GM18909 (cell line): ENCODE results near the gene AUNIP.

Source experiments
- ATAC-seq: cut with Tn5 transposase; IDR thresholded peaks from one replicate; pipeline ENCODE4 v1.9.1; 2021; ENCODE audit warnings: mild to moderate bottlenecking; ENCODE audit not compliant: unreplicated experiment, poor library complexity

Gene AUNIP

DNA sequence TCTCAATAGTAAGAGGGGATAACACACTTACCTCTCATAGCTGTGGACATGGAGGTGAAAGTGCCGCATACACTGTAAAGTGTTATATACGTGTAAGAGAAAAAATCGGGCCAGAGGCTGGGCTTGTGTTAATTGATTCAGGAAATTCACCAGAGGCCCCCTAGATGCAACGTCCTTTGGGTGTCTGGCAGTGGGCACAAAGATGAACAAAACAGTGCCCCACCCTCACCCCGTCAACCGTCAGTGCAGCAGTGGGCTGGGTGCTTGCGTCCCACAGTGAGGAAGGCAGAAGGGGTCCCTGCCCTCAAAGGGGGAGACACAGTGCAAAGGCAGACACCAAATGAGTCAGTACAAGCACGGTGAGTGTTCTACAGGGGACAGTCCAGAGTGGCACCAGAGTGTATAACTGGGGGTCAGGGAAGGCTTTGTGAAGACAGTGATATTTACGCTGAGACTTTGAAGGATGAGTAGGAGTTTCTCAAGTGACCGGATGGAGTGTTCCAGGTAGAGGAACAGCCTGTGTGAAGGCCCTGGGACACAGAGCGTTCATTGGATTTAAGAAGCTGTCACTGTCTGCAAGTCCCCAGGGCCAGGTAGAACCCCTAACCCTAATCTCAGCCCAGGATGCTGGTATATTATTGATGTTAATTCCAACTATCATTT, 46.1 kb downstream of the AUNIP start:
- no peak for ATAC-seq

DNA sequence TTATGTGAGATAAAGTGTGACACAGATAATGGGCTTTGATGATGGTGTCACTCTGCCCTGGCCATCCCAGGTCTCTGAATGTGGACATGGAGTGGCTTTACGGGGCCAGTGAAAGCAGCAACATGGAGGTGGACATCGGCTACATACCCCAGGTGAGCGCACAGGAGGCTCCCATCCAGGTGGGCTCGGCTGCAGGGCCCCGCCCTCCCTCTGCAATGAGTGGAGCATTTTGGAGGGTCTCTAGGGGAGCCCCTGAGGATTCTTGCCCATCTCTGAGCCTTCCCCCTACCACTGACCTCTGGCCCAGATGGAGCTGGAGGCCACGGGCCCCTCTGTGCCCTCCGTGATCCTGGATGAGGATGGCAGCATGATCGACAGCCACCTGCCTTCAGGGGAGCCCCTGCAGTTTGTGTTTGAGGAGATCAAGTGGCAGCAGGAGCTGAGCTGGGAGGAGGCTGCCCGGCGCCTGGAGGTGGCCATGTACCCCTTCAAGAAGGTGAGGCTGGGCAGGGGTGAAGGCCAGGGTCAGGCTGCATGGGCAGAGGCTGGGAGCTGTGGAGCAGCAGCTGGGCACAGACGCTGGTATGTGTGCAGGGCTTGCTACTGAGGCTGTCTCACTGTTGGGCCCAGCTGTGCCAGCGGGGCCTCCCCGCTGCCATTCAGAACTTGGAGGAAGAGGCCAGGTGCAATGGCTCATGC, 47.7 kb downstream of the AUNIP start:
- ATAC-seq: no peak

DNA sequence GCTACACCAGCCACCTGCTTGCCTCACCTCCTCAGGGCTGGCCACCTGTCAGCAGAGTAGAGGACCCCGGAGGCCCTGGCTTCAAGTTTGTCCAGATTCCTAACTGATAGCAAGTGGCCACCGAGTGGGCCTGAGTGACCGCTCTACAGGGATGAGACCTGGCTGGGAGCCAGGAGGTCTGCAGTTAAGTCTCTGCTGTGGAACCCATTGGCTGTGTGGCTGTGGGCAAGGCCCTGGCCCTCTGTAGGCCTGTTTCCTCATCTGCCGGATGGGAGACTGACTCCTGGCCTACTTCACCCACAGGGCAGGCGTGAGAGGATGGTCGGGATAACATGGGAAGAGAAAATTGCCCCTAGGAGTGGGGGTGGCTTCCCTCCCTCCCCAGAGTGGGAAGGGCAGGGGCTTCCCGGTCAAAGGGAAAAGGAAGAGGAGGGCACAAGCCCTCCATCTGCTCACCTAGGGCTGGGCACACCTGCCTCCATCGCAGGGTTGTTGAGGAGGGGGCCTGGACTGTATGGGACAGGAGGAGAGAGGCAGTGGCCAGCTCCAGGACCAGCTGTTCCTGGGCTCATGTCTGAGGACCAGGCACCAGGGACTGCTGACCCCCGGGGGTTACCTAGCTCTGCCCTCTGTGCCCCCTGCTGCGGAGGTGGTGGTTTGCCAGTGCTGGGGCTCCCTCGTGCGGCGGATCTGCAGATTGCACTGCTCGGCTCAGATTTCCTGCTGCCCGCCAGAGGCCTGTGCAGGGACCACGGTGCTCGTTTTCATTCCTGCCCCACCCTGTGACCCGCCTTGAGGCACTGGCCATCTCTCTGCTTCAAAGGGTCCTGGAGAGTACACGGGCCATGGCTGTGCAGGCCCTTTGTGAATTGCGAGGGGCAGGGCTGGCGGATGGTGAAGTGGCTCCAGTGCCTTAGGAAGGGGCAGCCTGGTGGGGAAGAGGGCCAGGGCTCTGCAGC, 48.6 kb downstream of the AUNIP start:
- no peak for ATAC-seq

DNA sequence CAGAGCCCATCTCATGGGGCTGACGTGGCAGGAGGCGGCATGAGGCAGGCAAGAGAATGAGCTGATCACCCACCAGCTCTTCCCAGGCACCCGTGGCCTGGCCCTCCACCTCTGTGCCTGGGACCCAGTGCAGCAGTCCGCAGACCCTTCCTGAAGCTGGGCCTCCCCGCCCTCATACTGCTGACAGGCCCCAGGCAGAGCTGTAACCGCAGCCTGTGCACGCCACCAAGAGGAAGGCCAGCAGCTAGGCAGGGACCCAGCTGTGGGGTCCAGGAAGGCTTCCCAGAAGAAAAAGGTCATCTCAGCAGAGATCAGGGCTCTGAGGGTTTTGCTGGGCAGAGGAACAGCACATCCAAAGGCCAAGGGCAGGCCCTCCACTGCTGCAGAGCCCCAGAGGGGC, 49.3 kb downstream of the AUNIP start:
- no peak for ATAC-seq

DNA sequence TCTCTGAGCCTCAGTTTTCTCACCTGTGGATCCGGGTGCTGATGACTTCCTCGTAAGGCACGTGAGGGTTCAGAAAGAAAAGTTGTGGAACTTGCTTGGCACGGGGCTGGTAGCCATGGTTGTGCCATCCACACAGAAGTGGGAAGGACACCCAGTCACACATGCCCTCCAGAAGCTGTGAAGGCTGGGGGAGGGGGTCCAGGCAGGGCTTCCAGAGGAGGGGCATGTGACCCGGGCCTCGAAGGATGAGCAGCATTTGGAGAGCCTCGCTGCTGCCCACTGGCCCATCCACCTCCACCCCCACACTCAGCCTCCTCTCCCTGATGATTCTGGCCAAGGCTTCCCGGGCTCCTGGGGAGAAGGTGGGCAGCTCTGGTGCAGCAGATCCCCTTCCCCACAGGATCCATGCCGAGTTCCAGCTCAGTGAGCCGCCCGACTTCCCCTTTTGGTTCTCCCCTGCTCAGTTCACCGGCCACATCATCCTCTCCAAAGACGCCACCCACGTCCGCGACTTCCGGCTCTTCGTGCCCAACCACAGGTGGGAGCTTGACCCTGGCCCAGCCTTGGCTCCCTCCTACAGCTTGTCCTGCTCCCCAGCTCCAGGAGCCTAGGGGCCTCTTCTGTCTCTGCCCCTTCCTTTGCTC, 49.9 kb downstream of the AUNIP start:
- no peak for ATAC-seq

DNA sequence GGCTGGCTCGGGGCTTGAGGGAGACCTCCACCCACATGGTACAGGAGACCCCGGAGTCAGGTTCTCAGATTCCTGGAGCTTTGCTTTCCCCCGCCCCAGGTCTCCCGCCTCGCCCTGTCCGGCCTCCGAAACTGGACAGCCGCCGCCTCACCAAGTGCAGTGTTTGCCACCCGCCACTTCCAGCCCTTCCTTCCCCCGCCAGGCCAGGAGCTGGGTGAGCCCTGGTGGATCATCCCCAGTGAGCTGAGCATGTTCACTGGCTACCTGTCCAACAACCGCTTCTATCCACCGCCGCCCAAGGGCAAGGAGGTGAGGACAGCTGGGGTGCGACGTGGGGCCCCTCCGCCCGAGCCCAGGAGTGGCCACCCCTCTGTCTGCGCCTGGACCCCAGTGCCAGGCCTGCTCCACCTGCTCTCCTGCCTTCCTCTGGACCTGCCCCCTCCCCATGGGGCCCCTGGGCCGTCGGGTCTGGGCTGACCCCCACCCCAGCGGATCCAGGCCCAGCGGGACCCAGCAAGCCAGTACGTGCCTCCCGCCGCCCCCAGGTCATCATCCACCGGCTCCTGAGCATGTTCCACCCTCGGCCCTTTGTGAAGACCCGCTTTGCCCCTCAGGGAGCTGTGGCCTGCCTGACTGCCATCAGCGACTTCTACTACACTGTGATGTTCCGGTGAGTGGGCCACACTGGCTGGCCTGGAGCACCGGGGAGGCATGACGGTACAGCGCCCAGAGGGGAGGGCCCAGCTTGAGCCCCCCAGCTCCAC, 50.6 kb downstream of the AUNIP start:
- no peak for ATAC-seq

DNA sequence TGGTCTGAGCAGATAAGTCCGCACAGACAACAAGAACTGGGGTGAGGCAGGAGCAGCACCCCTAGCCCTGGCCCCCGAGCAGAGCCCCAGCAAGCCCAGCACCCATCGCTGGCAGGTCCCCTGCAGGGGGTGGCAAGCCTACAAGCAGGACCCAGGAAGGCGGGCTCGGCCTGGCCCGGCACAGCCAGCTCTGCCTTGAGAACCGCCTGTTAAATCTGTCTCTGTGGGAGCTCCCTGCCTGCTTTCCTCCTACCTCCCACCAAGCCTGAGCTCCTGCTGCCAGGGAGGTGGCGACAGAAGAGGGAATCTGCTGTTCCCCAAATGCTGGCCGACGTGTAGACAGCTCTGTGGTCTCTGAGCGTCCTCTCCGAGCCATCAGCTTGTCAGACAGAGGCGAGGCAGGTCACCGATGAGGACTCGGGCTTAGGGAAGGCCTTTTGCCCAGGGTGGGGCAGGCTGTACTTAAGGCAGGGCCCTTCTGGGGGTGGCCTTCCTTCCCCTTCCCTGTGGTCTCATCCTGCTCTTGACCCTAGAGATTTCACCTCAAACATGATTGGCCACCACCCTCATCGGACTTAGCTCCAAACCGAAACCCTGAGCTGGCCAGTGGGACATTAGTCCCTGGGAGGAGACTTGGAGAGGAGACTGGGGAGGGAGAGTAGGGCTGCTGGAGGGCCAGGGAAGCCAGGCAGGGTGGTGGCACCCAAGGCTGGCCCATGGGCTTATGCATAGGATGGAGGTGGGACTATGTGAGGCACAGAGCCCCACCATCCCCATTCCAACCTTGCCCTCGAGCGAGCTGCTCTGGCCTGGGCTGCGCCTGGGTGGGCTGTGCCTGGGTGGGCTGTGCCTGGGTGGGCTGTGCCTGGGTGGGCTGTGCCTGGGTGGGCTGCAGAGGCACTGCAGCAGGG, 51.5 kb downstream of the AUNIP start:
- no peak for ATAC-seq

DNA sequence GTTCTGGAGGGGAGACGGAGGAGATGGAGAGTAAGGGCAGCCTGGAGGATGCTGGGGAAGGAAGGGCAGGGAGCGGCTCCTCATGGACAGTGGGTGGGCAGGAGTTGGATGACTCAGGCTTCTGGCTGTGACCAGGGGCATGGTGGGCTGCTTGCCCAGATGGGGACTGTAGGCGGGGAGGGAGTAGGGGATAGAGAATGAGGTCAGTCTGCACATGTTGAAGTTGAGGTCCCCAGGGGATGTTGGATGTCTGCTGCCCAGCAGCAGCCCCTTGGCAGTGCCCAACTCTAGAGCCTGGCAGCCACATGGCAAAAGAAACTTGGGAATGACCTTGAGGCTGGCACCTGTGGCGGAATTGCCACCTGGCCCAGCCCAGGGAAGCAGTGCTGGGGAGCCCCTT, 52.8 kb downstream of the AUNIP start:
- no peak for ATAC-seq

DNA sequence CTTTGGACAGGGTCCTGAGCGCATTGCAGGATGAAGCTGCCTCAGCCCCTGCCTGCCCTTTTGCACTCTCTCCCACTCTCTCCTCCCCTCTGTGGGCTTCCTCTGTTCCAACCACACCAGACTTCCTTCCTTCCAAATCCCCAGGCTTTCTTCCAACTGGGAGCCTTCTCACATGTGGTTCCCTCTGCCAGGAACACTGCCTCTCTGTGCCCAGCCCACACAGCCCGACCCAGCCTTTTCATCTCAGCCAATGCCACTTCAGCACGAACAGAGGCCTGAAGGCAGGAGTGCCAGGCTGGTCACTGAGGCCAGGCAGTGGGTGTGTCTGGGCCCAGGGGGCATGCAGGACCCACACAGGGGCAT, 53.4 kb downstream of the AUNIP start:
- no peak for ATAC-seq

DNA sequence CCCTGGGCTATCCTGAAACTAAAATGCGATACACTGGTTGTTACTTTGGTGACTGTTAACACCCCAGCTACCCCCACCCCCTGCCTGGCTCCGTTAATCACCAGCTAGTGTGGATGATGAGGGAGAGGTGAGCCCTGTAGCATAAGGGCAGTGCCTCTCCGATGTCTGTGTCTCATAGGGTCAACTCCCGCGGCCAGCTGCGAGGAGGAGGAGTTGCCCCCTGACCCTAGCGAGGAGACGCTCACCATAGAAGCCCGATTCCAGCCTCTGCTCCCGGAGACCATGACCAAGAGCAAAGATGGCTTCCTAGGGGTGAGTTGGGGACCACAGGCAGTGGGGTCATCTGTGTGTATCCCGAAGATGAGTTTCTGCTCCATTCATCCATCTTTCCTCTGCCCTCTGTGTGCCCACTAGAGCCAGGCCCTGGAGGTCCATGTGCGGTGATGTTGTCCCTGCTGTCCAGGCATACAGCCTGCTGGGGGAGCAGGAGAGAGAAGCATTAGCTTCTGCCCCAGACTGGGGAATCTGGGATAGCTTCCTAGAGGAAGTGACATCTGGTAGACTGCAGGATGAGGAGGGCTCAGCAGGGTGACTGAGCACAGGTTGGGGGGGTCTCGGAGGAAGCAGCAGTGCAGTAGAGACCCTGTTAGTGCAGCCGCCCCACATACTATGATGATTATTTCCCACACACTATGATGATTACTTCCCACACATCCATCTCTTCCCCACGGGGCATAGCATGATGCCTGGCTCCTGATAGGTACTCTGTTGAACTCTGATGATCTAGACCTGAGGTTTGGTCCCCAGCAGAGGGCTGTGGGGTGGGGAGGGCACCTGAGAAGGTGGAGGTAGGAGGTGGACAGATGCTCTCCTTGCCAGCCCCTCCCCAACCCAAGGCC, 54.0 kb downstream of the AUNIP start:
- ATAC-seq: no peak

DNA sequence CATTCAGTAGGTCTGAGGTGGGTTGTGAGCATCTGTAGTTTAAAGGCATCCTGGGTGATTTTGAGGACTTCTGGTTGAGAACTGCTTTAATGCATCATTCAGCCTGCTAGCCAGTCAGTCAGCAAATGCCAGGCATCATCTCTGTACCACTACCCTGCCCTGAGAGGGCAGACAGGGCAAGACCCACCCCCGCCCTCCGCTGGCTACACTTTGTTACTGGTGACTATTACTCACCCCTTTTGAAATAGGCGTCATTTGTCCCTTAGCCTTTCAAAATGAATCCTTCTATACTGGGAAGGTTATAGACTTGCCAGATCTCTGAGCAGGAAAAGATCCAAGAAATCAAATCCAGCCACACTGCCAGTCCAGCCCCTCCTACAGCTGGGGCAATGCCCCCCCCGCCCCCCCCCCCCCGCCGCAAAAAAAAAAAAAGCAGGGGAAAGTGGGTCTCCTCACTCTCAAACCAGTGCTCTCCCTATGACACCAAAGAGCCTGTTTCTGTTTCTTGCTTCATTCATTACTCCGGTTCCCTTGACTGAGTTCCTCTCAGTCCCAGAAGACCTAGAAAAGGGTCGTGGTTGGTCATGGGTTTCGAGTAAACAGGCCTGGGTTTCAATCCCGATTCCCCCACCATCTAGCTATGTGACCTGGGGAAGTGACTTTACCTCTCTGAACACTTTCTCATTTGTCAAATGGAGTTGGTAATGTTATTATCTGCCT, 54.9 kb downstream of the AUNIP start:
- no peak for ATAC-seq

DNA sequence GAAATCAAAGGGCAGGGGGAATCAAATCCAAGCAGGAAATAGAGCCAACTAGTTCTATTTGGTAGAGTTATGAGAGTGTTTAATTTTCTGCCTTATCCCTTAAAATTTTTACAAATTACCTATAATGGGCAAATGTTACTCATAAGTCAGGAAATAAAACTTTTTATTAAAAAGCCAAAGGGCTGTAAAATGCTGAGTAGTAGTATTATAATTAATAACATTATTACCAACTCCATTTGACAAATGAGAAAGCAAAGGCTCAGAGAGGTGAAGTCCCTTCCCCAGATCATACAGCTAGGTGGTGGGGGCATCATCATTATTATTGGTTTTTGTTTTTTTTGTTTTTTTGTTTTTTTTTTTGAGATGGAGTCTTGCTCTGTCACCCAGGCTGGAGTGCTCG, 55.9 kb downstream of the AUNIP start:
- no peak for ATAC-seq

DNA sequence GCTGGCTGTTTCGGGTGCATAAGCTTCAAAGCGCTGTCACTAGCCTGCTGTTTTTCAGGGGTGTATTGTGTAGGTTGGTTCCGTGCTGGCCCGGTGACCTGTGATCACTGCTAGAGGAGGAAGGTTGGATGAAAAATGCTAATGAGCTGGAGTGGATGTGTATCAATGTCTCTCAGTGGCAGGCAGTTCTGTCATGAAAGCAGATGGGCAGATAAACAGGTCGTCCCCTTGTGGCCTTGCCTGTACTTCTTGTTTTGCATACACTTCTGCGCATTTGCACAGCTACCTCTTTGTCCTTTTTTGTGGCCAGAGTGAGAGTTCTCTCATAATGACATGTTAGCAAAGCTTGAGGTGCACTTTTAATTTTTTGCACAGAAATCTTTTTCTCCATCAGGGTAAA, 56.3 kb downstream of the AUNIP start:
- no peak for ATAC-seq

DNA sequence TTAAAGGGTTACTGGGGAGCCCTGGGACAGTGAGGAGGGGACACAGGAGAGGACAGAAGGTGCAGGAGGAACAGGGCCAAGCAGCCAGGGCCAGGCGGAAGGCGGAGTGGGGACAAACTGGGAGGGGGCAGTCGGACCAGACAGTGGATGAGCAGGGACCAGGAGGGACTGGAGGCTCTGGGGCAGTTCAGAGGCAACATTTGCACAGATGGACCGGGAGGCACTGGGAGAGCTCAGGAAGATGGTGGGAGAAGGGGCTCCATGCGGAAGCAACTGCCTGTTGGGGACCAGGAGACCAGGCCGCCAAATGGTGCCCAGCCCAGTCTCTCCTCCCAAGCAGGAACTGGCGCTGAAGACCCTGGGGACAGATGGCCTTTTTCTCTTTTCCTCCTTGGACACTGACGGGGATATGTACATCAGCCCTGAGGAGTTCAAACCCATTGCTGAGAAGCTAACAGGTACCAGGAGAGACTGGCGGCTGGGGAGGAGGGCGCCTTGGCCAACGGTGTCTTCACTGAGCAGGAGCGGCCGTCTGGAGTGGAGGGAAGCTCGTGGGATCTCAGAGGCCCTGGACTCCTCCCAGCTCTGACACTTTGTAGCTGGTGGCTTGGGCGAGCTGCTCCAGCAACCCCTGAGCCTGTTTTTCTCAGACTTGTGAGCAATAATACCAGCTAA, 58.4 kb downstream of the AUNIP start:
- ATAC-seq: no peak

DNA sequence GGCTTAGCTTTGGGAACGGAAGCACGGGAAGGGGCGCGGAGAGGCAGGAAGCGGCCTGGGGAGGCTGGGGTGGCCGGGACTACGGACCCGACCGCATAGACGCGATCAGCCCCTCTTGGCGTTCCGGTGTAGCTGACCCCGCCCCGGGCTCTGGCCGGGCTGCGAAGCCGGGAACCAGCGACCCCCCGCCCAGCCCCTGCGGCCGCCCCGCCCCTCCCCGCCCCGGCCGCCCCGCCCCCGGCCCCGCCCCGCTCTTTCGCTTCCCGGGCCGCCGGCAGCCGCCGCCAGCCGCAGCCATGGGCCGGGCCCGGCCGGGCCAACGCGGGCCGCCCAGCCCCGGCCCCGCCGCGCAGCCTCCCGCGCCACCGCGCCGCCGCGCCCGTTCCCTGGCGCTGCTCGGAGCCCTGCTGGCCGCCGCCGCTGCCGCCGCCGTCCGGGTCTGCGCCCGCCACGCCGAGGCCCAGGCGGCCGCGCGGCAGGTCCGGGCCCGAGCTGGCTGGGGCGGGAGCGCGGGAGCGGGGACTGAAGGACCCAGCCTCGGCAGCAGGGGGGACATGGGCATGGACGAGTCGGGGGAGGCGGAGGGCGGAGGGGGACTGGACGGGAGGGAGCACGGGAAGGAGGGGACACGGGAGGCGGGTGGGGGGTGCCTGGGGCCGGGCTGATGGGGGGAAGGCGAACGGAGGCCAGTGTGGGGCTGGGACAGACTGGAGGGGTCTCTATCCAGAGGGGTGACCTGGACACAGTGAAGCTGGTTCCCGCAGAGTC, 59.1 kb downstream of the AUNIP start, which contains the start of gene SELENON:
Gene SELENON (plus strand): TSS at position 259 of the 768 bp plus-strand sequence. CDS start 38 bp downstream, at position 297.
- ATAC-seq: no peak

DNA sequence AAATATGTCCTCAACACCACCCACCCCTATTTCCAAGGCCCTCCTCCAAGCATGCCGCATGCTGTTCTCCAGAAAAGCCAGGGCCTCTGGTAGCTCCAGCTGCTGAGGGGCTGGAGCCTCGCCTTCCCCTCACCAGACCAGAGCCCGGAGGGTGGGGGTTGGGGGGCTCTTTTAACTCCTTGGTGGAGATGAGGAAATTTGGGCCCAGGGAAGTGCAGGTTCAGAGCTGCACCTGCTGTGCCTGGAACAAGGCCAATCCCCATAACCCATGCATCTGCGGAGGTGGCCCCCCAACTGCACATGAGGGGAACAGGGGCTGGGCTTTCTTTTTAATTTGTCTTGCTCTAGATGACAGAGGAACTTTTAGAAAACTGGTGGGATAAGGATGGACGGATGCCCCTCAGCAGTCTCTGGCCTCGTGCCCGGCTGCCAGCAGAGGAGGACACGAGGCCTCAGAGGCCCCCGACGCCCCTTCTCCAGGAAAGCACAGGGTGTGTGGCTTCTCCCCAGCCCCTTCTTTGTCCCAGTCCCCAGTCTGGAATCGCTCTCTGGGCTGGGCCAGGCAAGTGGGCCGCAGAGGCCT, 59.8 kb downstream of the AUNIP start:
- no peak for ATAC-seq
